GM21717 (cell line): ENCODE measurements around the gene FRMD5.

Source experiments
- ATAC-seq: cut with Tn5 transposase; IDR thresholded peaks from one replicate; pipeline ENCODE4 v1.9.1; 2021; ENCODE audit warnings: mild to moderate bottlenecking, moderate library complexity; ENCODE audit not compliant: unreplicated experiment

FRMD5 gene

DNA sequence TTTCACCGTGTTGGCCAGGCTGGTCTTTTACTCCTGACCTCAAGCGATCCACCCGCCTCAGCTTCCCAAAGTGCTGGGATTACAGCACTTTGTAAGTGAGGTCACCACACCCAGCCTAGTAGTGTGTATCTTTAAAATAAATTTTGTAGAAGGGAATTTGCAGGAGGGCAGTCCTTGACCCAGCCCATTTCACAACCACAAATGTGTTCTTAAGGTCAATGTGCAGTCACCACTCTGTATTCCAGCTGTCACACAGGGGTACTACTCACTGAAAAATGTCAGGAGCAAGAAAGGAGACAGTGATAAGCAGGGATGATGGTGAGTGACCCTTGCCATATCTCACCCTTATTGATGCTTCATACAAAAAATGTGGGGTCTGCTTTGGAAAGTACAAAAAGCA is 98.5 kb downstream of the FRMD5 start:
- ATAC-seq = no peak

DNA sequence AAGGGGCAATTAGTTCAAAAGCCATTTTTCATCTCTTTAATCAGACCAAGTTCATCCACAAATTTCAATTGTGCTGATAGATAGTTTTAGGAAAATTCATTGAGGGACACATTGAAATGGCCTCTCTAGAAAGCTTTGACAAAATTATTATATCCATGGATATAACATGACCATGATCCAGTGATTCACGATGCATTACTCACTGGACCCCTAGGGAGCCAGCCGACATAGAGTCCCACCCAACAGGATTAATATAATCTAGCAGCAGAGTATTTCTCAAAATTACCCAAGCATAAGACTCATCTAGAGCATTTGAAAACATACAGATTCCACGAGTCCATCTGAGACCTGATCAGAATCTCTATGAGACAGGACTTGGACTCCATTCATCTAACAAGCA is 100.3 kb downstream of the FRMD5 start:
- ATAC-seq = no peak

DNA sequence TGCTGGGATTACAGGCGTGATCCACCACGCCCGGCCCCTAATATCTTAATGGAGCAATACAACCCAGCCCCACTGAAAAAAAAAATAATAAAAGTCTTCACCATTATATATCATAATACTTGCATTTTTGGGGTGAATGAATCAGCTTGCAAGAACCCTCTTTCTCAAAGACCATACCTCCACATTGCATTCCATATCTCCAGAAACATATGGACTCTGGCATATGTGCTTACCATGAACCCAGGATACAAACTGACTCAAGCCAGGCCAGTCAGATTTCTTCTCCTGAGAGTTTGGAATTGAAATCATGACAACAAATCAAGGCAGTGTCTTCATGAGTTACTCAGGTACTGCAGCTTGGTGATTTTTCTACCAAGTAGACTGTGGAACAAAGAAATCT is 101.2 kb downstream of the FRMD5 start:
- ATAC-seq = no peak

DNA sequence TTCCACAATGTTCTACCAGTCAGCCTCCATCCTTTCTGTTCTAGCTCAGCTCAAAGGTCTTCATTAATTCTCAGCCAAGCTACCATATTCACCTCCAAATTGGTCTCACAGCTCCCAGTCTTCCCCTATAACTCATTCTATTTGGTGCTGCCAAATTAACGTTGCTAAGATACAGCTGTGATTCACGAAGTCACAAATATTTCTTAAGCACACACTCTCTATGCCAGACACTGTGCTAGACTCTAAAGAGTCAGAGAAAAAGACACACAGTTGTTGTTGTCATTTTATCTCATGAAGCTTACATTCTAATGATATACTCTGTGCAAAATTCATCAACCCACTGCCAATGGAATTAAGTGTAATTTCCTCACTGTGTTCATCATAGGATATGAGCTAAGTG is 102.8 kb downstream of the FRMD5 start:
- no peak for ATAC-seq

DNA sequence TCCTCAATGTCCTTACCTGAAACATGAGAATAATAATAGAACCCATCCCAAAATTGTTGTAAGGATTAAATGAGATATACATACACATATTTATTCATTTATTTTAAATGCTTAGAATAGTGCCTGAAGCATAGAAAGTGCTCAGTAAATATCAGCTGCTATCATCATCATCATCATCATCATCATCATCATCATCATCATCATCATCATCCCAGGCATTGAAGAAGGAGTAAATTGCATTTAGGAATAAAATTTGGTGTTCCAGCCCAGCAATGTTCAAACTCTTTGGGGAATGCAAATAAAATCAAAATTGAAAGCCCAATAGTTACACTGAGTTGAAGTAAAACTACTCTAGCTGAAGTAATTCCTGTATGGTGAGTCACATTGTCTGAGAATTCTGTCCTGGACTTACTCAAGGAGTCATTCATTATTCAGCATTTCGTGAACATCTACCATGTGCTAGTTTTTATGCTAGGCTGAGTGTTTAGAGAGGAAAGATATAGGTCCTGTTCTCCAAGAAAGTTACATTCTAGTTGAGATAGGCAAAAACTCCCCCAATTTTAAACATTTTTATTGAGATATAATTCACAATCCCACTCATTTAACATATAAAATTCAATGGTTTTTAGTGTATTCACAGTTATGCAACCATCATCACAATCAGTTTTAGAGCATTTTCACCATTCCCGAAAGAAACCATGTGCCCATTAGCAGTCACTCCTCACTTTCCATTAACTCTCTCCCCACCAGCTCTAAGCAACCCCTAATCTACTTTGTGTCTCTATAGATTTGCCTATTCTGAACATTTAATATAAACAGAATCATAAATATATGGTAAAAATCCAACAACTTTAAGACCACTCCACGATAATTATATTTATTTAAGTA is 107.2 kb downstream of the FRMD5 start:
- no peak for ATAC-seq

DNA sequence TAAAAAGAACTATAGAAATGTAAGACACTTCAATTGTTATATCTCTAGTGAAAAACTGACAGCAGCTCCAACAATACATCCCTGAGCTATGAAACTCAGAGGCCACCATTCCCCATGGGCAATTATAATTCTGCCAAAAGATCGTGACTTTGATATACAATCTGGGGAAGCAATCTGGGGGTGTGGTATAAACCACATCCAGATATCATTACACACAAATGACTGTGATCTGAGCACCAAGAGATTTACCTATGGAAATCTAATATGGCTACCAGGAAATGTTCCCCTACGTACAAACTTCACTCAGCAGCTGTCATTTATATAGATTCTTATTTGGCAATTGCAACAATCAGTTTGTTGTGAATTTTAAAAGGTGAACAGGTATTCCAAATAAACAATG is 110.3 kb downstream of the FRMD5 start:
- no peak for ATAC-seq

DNA sequence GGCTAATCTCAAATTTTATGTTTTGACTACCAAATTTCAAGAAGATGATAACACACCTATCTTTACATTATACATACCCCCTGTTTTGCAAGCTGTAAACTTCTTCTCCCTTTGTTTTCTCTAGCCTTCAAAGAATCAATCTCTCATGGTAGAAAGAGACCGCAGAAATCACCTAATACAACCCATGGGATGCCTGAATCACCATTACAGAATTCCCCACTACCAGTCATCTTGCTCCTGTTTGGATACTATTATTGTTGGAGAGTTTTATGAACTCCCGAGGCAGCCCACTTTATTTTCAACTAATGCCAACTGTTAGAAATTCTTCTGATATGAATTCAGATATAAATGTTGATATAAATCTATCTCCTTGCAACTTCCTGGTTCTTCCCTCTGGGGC is 110.9 kb downstream of the FRMD5 start:
- no peak for ATAC-seq

DNA sequence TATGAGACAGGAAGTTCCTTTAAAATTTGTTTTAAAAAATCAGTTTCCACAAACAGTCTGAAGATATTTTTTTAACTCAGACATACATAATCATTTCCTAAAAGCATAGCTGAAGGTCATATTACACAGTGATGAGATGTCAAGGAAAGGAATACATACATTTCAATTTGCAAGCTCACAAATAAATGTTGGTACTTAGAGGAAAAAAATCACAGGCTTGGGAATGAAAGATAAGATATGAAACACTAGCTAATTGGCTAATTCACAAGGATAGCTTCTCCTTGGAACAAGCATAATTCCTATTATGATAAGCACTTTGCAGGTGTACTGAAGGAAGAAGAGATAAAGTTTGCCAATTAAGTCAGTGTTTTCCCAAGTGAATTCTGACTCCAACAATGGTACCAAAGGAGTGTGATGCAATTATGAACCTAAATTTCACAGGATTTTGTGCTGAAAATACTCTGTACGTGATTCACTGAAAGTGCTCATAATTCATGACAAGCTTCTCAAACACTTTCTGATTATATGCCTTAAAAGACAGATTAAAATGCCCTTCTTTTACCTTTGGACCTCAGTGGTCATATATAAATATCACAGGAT is 112.4 kb downstream of the FRMD5 start:
- no peak for ATAC-seq

DNA sequence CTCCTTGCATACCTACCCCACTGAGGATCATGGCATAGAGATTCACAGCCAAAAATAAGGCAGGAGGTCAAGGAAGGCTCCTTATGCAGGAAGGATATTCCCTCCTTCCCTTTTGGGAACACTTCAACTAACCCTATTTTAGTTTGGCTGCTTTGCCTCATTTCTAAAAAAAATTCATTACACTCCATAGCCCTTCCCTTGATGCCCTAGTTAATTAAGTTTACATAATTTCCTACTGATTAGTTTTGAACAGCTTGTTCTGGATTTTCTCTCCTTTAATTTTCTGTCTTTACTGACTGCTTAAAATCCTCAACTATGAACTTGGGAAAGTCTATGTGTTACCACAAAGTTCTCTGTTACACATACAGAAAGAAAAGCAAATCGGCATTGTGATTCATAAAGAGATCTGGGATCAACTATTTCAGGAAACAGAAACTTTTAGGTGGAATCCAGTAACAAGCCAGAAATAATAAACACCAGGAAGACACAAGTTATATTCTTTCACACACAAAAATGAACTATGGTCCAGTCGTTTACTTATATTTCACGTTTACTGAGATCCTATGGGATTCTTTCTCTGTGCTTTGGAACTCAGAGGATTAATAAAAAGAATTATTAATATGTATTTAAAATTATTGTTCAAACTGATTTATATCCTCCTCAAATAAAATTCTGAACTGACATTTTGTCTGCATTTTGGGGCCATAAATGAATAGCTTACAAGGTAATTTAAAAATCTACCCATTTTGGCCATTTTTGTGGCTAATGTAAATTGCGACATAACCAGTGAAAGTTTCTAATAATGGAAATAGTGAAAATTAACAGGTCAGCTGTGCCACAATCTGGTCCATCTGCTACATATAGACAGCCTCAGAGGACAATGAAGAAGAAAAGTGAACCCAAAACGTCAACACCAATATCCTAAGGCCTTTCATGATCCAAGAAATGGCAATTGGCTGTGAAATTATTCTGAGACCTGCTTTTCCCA is 113.8 kb downstream of the FRMD5 start:
- ATAC-seq = no peak

DNA sequence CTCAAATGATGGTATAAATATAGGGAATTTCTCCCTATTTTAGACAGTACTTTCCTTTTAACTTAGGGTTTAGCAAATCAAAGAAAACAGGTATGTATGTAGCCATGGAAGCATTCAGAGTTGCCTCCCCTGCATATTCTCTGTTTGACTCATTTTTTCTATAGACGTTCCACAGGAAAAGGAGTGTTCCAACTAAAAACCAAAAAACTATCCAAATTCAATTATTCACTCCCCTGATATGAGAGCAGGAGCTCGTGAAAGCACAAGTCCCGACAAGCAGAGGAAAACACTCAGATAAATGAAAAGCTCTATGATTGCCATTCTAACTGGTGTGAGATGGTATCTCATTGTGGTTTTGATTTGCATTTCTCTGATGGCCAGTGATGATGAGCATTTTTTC is 119.5 kb downstream of the FRMD5 start:
- no peak for ATAC-seq

DNA sequence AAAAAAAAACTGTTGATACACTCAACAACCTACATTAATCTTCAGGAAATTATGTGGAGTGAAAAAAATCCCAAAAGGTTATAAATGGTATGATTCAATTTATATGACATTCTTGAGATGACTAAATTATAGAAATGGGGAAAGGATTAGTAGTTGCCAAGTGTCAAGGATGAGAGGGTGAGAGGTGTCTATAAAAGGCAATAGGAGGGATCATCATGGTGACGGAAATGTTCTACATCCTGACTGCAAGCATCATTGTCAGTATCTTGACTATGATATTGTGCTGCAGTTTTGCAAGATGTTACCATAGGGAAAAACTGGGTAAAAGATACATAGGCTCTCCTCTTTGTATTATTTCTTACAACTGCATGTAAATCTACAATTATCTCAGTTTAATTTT is 125.6 kb downstream of the FRMD5 start:
- ATAC-seq = no peak

DNA sequence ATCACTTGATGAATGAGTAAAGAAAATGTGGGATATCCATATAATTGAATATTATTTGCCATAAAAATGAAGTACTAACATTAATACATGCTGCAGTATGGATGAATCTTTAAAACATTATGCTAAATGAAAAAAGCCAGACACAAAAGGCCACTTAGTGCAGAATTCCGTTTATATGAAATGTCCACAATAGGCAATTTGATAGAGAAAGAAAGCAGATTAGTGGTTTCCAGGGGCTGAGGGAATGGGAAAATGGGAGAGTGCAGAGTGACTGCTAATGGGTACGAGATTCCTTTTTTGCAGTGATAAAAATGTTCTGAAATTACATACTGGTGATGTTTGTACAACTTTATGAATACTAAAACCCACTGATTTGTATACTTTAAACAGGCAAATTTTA is 126.7 kb downstream of the FRMD5 start:
- no peak for ATAC-seq

DNA sequence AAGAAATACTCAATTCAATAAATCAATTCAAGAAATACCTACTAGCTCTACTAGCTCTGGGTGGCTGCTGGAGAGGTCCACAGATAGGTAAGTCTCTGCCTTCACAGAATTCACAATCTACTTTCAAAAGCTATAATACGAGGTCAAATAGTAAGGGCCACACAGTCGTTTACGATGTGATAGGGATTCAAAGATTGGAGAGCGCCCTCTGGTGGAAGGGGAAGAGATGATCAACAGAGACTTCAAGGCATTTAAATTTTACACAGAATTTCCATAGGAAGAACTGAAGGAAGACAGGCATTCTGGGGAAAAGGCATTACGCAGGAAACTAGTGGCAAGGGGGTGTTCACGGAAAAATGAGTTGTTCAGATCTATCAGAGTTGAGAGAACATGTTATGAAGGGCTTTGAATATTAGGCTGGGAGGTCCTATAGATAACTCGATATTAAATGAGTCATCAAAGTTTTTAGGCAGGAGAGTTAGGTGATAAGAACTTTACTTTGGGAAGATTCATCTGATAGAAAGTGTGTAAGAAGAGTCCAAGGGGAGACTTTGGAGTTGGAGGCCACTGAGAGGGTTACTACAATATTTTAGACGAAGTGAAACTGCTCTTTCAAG is 128.8 kb downstream of the FRMD5 start:
- no peak for ATAC-seq

DNA sequence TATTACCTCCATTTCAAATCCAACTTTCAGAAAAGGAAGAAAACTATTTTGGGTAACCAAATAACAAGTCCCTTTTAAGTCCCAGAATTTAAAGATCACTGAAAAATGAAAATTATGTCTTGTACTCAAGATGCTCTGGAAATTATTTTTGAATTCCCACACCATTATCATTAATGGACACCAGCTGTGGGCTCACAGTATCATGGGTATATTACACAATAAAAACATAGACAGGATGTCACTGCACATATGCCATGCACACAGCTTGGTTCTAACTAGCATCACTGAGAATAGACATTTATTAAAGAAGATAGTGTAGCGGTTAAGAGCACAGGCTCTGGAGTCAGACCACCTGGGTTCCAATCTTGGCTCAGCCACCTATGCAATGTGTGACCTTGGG is 130.4 kb downstream of the FRMD5 start:
- no peak for ATAC-seq

DNA sequence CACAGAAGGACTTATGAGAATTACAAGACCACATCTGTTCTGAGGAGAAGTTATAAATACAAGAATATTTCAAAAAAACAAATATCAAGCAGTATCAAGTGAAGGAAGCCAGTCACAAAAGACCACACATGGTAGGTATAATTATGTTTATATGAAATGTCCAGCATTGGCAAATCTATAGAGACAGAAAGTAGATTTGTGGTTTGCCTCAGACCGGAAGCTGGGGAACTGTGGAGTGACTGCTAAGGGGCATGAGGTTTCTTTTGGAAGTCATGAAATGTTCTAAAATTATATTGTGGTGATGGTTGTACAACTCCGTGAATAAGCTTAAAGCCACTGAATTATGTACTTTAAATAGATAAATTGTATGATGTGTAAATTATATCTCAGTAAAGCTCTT is 136.9 kb downstream of the FRMD5 start:
- no peak for ATAC-seq

DNA sequence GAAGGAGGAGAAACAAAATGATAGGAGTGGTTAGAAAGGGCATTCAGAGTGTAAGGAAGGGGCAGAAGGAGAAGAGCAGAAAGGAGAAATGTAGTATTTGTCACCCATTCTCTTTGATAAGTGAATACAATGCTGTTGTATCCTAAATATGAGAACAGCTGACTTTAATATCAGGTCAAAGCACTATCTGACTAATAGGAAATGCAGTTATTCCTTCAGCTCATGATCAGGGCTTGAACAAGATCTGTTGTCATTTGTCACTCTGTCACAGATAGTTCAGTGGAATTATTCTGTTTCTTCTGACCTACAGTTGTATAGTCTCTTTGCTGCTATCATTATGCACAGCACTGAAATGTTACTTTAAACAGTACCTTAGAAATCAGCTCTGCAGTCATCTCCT is 149.4 kb downstream of the FRMD5 start:
- no peak for ATAC-seq

DNA sequence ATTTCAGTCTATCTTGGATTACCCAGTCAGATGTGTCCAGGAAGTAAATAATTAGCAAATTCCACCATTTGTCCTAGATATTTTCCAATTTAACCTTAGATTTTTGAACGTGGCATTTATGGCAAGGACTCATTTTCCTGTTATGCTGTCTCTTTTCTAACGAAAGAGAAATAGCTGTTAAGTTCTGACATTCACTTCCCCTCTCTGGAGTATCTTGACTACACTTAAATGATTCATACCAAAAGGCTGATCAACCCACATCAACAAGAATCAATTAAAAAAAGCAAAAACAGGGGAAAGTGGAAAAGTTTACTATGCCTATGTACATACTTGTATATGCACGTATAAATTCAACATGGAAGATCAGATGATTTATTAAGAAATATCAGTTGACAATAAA is 149.9 kb downstream of the FRMD5 start:
- no peak for ATAC-seq

DNA sequence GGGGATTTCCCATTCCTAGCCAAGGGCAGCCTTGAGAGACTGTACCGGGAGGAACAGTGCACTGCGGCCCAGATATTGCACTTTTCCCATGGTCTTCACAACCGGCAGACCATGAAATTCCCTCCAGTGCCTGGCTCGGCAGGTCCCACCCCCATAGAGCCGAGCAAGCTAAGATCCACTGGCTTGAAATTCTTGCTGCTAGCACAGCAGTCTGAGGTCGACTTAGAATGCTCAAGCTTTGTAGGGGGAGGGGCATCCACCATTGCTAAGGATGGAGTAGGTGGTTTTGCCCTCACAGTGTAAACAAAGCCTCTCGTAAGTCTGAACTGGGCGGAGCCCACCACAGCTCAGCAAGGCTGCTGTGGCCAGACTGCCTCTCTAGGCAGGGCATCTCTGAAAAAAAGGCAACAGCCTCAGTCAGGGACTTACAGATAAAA is 156.3 kb downstream of the FRMD5 start:
- ATAC-seq = no peak

DNA sequence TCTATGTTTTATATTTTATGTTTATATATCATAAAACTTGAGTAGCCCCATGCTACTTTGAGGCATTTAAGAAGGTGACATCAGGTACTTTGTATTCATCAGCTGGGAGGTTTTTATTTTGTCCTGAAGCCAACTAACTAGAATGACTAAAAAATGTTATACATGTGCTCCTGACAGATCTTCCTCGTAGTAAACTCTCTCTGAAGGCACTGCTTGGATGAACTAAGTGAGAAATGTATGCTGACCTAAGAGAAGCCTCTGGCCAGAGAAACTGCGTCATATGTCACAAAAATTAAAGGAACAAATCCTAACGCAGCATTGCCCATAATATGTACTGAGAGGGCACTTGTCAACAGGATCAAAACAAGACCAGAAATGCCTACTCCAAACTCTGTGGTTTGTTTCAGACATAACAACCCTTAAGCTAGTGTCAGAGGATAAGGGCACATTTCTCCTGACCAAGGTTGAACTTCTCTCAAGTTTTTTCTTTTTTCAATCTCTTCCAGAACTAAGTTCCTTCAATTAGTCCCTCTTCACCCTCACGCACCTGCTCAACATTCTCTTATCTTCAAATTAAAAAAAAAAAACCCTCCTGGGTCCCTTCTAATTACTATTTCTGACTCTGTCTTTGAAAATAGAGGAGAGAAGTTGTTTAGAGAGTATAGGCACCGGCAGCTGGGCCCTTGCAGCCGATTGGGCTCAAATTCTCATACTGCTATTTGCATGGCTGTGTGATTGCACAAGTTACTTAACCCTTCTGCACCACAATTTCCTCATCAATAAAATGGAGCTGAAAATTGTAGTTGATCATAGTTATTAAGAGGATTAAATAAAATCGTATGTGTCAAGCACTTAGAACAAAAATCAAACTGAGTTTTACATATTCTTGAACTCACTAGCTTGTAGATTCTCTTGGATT is 159.0 kb downstream of the FRMD5 start:
- no peak for ATAC-seq
